WERI-Rb-1 (cell line): Measurements from ENCODE around the gene MOCS1.

Source experiments
- DNase-seq: peaks from one replicate; pipeline ENCODE4 v3.0.0-alpha.2; 2020
- H3K27ac ChIP-seq: fragments of 250-450 bp; sonication (Bioruptor Pico); 2 replicates; pipeline ENCODE4 v1.5.1; 2020; ENCODE audit warnings: mild to moderate bottlenecking, moderate library complexity
- H3K27me3 ChIP-seq: fragments of 250-450 bp; sonication (Bioruptor Pico); 2 replicates; pipeline ENCODE4 v1.5.1; 2021; ENCODE audit warnings: mild to moderate bottlenecking, low read depth, moderate library complexity; ENCODE audit not compliant: insufficient read depth, severe bottlenecking
- H3K36me3 ChIP-seq: fragments of 250-450 bp; sonication (Bioruptor Pico); 2 replicates; pipeline ENCODE4 v1.5.1; 2020; ENCODE audit warnings: mild to moderate bottlenecking, moderate library complexity
- H3K4me3 ChIP-seq: 2 replicates; pipeline ENCODE4 v1.5.1; 2011; ENCODE audit warnings: low read depth, mild to moderate bottlenecking, control low read depth, low read length
- H3K9me3 ChIP-seq: fragments of 250-450 bp; sonication (Bioruptor Pico); 2 replicates; pipeline ENCODE4 v1.5.1; 2021; ENCODE audit warnings: mild to moderate bottlenecking, moderate library complexity; ENCODE audit not compliant: severe bottlenecking
- CTCF ChIP-seq: IDR thresholded peaks from 2 replicates; pipeline ENCODE4 v1.5.1; 2011; ENCODE audit warnings: low read depth, mild to moderate bottlenecking, control low read depth, inconsistent platforms, low read length

MOCS1 gene

DNA sequence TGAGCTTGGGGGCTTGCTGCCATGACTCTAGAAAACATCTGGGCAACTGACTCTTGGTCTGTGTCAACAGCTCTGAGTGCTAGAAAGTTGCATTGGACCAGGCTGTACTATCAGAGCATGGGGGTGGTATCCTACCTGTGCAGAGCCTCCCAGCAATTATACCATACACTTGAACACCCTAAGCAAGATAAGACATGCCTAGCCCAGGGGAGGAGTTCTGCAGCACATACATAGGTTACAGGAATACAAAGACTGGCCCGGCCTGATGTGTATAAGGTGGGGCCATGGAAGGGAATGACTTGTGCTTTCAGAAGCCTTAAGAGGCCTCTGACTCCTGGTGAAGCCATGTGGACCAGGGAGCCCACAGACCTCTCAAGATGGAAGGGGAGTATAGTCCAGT, 11.4 kb upstream of the MOCS1 start:
- Histone ChIP-seq H3K4me3 (no peak overlapping the region), H3K27me3 (peaks cover 3% of the 10 kb centered on the region), H3K27ac (no peak overlapping the region), H3K36me3 (no peaks in the 10 kb centered on the region), H3K9me3 (peaks cover 6% of the 10 kb centered on the region)
- TF ChIP-seq CTCF: no peak
- DNase-seq: no peak

GRCh38 chr6:39942903-39943580, 8.8 kb upstream of the MOCS1 start:
- no peak for TF ChIP-seq CTCF
- DNase-seq: no peak
- Histone ChIP-seq H3K27me3 (no peaks in the 10 kb centered on the region), H3K27ac (no peak overlapping the region), H3K36me3 (no peaks in the 10 kb centered on the region), H3K9me3 (no peaks in the 10 kb centered on the region), H3K4me3 (no peak overlapping the region)

- no peaks in the 10 kb centered on the region for H3K9me3 ChIP-seq
- H3K36me3 ChIP-seq: no peaks in the 10 kb centered on the region
- no peak for DNase-seq
- H3K27me3 ChIP-seq: no peaks in the 10 kb centered on the region
- no peak for TF ChIP-seq CTCF
- no peak overlapping the region for H3K27ac ChIP-seq
- H3K4me3 ChIP-seq: no peak overlapping the region
Measured at GRCh38 chr6:39941820-39942219, 7.6 kb upstream of the MOCS1 start.

DNA sequence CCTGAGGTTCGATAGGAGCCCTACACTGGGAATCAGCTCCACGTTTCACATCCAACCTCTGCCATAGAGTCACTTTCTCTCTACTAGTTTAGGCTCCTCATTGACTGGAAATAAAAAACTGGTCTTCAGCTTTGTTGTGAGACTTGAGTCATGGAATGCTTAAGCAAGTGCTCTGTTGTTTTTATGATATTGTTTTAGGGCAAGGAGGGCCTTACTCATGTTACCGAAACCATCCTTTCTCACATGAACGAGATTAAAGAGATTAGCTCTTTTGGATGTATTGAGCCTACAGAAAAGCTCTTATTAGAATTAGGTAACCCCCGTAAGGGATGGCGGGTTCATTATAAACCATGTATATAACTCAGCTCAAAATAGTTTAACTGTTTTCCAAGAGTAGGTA, 6.9 kb upstream of the MOCS1 start:
- no peak overlapping the region for H3K27ac ChIP-seq
- H3K4me3 ChIP-seq: no peak overlapping the region
- H3K27me3 ChIP-seq: no peaks in the 10 kb centered on the region
- H3K9me3 ChIP-seq: no peaks in the 10 kb centered on the region
- H3K36me3 ChIP-seq: no peaks in the 10 kb centered on the region
- no peak for DNase-seq
- TF ChIP-seq CTCF: no peak

GRCh38 chr6:39938773-39939654, 4.8 kb upstream of the MOCS1 start:
- Histone ChIP-seq H3K27ac (peak overlapping the region; percentile 12; the same call in 1 of the 2 replicates), H3K36me3 (no peaks in the 10 kb centered on the region), H3K4me3 (no peak overlapping the region), H3K27me3 (no peaks in the 10 kb centered on the region), H3K9me3 (no peaks in the 10 kb centered on the region)
- peak; percentile 39 for DNase-seq
- TF ChIP-seq CTCF: no peak
